AG10803 (cell line): ENCODE measurements around the gene FYN.

Experiments used
- DNase-seq: peaks from one replicate; pipeline ENCODE4 v3.0.0; 2010; ENCODE audit warnings: low read depth
- H3K4me3 ChIP-seq: 2 replicates; pipeline ENCODE4 v1.5.1; 2011; ENCODE audit warnings: mild to moderate bottlenecking, low read length, control low read depth
- TF ChIP-seq, protein P1 (sequence below): conservative IDR thresholded peaks from 2 replicates; pipeline ENCODE4 v1.5.1; 2011; ENCODE audit warnings: mild to moderate bottlenecking, low read length, control low read depth, inconsistent platforms

Gene FYN

DNA sequence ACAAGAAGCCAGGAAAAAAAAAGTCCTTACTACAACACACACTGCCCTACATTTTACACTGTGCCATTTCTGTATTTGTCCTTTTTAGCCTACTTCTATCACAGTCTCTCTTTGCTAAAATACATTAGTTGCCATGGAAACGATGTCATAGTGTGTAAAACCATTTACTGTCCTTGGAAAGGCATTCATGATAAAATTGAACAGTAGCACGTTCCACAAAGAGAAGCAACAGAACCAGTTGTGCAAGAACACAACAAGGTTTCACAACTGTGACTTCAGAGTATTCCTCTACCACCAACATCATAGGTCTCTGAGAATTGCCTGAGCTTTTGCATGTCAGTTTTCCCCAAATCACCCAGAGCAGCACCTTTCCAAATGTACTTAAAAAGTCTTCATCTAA, 20.5 kb downstream of the FYN start:
- H3K4me3 ChIP-seq: no peak overlapping the region
- TF ChIP-seq, protein P1, sequence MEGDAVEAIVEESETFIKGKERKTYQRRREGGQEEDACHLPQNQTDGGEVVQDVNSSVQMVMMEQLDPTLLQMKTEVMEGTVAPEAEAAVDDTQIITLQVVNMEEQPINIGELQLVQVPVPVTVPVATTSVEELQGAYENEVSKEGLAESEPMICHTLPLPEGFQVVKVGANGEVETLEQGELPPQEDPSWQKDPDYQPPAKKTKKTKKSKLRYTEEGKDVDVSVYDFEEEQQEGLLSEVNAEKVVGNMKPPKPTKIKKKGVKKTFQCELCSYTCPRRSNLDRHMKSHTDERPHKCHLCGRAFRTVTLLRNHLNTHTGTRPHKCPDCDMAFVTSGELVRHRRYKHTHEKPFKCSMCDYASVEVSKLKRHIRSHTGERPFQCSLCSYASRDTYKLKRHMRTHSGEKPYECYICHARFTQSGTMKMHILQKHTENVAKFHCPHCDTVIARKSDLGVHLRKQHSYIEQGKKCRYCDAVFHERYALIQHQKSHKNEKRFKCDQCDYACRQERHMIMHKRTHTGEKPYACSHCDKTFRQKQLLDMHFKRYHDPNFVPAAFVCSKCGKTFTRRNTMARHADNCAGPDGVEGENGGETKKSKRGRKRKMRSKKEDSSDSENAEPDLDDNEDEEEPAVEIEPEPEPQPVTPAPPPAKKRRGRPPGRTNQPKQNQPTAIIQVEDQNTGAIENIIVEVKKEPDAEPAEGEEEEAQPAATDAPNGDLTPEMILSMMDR: no peak
- peak; percentile 81 for DNase-seq

DNA sequence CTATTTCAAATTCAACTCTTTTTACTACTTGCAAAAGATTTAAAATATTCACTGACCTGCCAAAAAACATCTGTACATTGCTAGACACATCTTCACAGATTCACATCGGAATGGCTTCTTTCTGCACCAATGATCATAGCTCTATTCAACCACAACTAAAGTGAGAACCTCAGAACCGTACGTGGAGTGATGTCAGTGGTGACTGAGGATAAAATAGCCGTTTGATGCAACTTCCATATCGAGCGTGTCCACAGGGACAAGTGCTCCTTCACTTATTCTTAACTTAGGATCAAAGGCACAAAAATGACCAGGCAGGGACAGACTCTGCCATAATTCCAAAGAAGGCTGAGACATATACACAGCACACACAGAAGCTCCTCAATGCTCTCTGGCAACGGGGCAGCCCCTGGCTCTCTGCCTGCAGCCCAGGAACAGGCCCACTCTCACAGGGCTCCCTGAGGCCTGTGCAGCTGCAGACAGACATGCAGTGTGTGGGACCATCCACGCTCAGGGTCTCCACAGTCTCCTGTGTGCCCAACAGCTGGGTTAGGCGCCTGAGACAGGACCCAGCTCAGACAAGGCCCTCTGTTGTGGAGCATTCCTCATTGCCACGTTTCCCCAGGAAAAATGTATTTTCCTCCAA, 22.8 kb downstream of the FYN start:
- TF ChIP-seq, protein P1: no peak
- DNase-seq: no peak
- H3K4me3 ChIP-seq: no peak overlapping the region

GRCh38 chr6:111849298-111849697, 24.0 kb downstream of the FYN start:
- no peak for DNase-seq
- TF ChIP-seq, protein P1: no peak
- H3K4me3 ChIP-seq: no peak overlapping the region

GRCh38 chr6:111848262-111848812, 24.9 kb downstream of the FYN start:
- no peak overlapping the region for H3K4me3 ChIP-seq
- TF ChIP-seq, protein P1: no peak
- no peak for DNase-seq

DNA sequence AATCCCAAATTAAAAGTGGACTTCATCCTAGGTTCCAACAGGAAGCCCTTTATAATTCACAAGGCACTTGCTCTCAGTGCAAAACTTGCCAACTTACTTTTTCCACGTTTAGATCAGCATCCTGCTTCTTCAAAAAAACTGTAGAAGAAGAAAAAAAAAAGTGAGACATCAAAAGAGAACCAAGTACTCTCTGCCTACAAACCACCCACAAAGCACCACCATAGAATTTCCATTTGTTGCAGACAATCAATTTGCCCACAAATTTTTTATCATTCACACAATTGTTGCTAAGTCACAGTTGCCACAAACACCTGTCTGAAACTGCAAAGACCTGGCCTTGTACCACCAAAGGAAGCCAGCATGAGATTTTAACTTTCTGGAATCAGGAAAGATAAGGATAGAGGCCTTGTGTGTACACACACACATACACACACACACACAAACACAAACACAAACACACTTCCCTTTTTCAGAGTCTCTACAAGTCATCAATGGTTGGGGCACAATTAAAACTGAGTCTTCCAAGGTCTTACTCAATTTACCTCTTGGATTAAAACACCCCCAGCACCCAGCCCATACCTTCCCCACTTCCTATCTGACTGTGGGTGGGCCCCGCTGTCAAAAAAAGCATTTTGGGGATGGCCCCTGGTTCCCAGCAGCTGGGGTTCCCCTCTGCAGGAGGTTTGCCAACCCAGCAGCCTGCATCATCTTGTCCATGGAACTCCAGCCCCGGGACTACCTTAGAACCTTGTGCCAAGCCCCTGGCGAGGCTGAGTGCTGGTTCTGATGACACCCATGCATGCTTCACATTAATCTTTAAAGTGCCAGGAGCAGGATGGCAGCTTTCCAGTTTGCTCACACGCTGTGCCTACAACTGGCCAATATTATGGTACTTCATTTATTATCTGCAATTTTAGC, 26.5 kb downstream of the FYN start:
- peak; percentile 33 for DNase-seq
- TF ChIP-seq, protein P1: no peak
- no peak overlapping the region for H3K4me3 ChIP-seq

DNA sequence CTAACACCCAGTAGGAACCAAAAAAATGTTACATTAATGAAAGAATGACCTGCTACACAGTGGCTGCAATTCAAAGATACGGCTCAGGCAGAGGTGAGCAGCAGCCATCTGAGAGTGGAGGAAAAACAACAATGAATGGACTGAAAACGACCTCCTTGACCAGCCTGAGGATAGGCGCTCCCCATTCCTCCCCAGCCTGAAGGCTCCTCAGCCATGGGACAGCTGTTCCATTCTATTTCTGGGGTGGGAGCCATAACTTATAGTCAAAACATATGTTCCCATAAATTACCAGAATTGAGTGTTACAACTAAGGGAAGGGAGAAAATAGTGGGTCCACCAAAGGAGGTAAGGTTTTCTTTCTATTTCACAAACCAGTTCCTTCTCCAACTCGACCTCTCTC, 27.2 kb downstream of the FYN start:
- TF ChIP-seq, protein P1: no peak
- H3K4me3 ChIP-seq: no peak overlapping the region
- no peak for DNase-seq

DNA sequence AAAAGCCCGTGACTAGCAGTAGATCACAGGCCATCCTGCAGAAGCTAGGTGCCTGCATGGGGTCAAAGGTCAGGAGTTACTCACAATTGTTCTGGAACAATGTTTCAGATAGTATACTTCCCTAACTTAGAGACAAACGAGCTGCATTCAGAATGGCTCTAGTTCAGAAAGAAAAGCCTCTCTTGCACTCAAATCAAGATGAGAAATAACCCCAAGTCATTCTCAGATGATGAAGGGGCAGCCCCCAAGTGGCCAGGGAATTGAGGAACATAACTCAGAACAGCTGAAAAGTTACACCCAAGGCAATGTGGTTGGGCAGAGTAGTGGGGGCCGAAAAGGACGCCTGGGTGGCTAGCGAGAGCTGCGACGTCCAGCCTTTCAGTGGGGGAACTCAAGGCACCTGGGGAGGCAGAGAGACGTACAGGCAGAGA, 27.8 kb downstream of the FYN start:
- TF ChIP-seq, protein P1: no peak
- no peak overlapping the region for H3K4me3 ChIP-seq
- DNase-seq: no peak
